GM19351 (cell line): ENCODE data around the gene EAPP.
"Not testable (repeated sequence)": the region's sequence is repeated elsewhere in the genome, so short reads cannot be mapped to it uniquely, and the experiment has no call there.

Experiments
- ATAC-seq: cut with Tn5 transposase; IDR thresholded peaks from one replicate; pipeline ENCODE4 v1.9.1; 2021; ENCODE audit warnings: mild to moderate bottlenecking, moderate library complexity; ENCODE audit not compliant: unreplicated experiment

EAPP gene

DNA sequence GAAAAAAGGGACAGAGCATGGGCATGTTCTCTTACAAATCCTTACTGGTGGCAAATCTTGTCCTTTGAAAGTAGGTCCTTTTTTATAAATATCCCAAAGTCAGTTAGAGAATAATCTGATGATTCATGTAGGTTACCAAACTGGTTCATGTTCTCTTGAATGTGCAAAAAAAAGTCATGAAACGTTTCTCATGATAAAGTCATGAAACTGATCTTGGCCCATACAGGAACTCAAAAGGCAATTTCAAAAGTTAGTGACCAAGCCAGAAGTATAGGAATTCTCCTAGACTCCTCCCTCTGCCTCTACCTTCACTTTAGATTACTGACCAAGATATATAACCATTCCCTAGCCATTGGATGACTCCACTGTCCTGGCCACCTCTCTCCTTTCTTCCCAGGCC lies 50.2 kb downstream of the EAPP start:
- ATAC-seq: no peak

DNA sequence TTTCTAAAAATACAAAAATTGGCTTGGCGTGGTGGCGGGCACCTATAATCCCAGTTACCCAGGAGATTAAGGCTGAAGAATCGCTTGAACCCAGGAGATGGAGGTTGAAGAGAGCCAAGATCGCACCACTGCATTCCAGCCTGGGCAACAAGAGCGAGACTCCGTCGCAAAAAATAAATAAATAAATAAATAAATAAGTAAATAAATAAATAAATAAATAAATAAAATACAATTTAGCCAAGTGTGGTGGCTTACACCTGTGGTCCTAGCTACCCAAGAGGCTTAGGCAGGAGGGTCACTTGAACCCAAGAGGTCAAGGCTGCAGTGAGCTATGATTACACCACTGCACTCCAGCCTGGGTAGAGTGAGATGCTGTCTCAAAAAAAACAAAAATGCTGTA lies 51.0 kb downstream of the EAPP start:
- no peak for ATAC-seq

DNA sequence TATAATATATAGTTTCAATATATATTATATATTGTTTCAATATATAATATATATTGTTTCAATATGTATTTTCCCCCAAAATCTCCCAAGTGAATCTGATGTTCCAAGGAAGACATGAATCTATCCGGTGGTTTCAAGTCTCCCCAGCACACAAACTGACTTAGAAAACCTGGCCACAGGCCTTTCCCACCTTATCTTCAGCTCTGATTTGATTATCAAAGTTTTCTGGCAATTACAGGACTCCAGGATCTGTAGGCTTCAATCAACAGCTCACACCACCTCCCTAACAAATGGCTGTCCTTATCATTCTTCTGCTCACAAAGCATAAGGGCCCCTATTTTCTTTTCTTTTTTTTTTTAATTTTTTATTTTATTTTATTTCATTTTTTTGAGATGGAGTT lies 54.8 kb downstream of the EAPP start:
- no peak for ATAC-seq

DNA sequence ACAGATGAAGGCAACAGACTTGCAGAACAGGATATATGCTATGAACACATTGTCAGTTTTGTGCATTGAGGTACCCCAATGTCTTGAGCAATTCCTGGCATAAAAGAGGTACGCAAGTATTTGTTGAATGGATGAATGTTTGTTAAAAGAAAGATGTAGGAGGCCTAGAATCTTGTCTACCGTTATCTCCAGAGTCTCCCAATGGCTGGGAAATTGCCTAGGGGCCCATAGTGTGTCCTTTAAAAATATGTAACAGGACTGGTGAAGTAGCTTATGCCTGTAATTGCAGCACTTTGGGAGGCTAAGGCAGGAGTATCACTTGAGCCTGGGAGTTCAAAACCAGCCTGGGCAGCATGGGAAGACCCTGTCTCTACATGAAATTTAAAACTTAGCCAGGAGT lies 57.0 kb downstream of the EAPP start:
- no peak for ATAC-seq

DNA sequence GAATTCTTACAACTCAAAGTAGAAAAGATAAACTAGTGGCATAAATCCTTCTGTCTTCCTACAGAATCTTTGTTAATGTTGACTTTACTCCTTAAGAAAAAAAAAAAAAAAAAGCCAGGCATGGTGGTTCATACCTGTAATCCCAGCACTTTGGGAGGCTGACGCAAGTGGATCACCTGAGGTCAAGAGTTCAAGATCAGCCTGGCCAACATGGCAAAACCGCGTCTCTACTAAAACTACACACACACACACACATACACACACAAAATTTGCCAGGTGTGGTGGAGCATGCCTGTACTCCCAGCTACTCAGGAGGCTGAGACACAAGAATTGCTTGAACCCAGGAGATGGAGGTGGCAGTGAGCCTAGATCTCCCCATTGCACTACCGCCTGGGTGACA lies 59.8 kb downstream of the EAPP start:
- no peak for ATAC-seq

DNA sequence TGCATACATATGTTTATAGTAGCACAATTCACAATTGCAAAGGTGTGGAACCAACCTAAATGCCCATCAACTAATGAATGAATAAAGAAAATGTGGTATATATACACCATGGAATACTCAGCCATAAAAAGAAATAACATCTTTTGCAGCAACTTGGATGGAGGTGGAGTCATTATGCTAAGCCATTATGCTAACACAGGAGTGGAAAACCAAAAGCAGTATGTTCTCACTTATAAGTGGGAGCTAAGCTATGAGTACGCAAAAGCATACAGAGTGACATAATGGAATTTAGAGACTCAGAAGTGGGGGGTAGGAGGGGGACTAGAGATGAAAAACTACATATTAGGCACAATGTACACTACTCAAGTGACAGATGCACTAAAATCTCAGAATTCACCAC lies 61.2 kb downstream of the EAPP start:
- no peak for ATAC-seq

DNA sequence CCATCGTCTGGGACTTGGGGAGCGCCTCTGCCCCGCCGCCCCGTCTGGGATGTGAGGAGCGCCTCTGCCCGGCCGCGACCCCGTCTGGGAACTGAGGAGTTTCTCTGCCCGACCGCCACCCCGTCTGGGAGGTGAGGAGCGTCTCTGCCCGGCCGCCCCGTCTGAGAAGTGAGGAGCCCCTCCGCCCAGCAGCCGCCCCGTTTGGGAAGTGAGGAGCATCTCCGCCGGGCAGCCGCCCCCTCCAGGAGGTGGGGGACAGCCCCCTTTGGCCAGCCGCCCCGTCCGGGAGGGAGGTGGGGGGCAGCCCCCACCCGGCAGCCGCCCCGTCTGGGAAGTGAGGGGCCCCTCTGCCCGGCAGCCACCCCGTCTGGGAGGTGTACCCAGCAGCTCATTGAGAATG lies 63.5 kb downstream of the EAPP start:
- not testable (repeated sequence) for ATAC-seq

DNA sequence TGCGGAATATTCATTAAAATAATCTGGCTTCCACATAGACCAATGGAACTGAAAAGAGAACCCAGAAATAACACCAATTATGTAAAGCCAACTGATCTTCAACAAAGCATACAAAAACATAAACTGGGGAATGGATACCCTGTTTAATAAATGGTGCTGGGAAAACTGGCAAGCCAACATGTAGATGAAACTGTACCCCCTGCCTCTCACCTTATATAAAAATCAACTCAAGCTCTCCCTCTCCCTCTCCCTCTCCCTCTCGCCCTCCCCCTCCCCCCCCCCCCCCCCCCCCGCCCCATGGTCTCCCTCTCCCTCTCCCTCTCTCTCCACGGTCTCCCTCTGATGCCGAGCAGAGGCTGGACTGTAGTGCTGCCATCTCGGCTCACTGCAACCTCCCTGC lies 64.3 kb downstream of the EAPP start:
- ATAC-seq: no peak

DNA sequence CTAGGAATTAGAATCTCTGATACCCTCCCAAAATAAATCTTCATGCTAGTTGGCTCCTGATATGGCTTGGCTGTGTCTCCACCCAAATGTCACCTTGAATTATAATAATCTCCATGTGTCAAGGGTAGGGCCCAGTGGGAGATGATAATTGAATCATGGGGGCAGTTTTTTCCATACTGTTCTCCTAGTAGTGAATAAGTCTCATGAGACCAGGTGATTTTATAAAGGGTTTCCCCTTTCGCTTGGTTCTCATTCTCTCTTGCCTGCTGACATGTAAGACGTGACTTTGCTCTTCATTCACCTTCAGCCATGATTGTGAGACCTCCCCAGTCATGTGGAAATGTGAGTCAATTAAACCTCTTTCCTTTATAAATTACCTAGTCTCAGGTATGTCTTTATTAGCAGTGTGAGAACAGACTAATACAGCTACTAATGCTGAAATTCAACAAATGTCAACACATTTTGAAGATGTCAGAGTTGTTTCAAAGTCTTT lies 65.3 kb downstream of the EAPP start:
- ATAC-seq: no peak

DNA sequence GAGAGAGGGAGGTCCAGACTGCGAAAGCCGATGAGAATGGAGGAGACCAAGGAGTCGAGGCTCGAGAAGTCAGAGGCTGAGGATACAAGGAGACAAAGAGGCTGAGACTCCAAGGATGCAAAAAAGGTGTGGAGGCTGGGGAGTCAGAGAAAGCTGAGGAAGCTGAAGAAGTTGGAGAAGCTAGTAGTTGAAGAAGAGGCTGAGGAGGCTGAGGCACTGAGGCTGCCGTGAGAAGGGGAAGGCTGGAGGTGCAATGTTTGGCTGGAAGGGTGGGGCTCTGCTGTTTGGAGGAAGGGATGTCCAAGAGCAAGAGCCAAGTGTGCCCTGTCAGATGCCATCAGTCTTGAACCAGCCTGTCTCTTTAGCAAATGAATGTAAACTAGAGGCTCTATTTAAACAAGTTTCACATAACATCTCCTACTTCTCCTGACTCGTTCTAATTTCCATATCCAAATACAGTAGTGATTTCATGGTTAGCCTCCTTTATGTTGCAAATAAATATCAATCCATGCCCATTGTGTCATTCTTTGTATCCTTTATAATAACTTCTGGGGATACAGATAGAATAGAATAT lies 66.7 kb downstream of the EAPP start:
- ATAC-seq: no peak

DNA sequence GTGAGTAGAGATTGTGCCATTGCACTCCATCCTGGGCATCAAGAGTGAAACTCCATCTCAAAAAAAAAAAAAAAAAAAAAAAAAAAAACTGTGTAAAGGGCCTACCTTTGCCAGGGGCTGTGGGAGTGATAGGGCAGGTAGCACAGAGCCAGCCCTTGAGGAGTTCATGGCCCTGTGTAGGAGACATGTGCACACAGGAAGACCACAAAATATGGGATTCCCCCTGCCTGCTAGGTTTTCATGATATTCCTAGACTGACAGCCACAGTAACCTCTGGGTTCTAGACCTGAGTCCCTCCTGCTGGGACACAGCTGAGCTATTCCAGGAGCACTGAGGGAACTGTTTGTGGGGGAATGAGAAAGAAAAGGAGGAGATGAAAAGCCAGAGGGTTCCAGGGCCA lies 69.2 kb downstream of the EAPP start:
- ATAC-seq: no peak

DNA sequence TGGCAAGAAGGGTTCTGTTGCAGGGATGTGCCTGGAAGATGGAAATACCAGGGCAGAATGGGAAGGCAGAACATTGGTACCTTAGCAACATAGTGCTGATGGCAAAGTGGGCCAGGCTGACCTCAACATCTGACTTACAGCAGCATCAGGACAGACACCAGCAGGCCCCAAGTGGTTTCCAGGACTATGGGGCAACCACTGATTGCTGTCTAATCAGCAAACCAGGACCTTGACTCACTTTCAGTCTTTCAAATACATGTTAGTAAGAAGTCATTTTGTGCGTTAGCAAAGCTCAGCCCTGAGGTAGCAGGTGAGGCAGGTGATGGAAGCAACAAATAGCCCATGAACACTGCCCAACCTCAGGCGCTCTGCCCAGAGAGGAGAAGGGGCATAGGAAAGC lies 72.8 kb downstream of the EAPP start:
- ATAC-seq: no peak
